HL-60 (cell line): ENCODE results near the gene ZNF185.

Source experiments
- GABPA ChIP-seq: IDR thresholded peaks from 2 replicates; pipeline ENCODE4 v1.6.1; 2012; ENCODE audit warnings: low read depth
- POLR2AphosphoS5 ChIP-seq: IDR thresholded peaks from 2 replicates; pipeline ENCODE4 v1.6.1; 2012; ENCODE audit warnings: low read depth
- TF ChIP-seq, protein P1 (sequence below): IDR thresholded peaks from one replicate; pipeline ENCODE4 v1.5.1; 2011; ENCODE audit warnings: low read length, control low read depth, inconsistent platforms; ENCODE audit not compliant: insufficient read depth
- TF ChIP-seq, protein P2 (sequence below): IDR thresholded peaks from 2 replicates; pipeline ENCODE4 v1.6.1; 2012; ENCODE audit warnings: low read depth; ENCODE audit not compliant: insufficient replicate concordance

DNA sequence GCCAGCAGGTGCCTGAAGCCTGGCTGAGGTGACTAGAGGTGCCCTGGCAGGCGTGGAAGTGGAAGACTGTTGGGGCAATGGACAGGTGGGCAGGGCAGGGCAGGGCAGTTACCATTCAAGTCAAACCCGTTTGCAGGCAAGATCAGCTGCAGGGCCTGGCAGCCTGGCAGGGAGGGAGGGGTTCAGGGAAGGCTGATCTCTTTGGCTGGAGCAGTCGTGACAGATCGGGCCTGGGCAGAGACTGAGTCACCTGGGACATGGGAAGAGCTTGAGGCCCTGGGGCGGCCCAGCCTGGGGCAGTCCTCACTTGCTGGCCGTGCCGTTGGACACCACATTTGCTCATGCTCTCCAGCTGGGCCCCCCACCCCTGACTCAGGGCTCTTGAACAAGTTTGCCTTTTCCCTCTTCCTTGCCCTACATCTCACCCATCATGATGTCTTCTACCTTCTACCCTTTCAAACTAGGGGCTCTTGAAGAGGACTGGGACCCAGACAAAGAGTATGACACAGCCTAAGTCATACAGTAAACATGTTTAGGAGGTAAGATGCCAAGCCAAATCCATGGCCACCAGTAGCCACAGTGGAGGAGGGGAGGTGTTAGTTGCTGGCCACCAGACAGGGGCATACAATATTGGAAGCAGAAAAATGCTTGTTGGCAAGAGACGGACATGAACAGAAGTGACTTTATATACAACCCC lies 2.0 kb upstream of the ZNF185 start:
- TF ChIP-seq, protein P1, sequence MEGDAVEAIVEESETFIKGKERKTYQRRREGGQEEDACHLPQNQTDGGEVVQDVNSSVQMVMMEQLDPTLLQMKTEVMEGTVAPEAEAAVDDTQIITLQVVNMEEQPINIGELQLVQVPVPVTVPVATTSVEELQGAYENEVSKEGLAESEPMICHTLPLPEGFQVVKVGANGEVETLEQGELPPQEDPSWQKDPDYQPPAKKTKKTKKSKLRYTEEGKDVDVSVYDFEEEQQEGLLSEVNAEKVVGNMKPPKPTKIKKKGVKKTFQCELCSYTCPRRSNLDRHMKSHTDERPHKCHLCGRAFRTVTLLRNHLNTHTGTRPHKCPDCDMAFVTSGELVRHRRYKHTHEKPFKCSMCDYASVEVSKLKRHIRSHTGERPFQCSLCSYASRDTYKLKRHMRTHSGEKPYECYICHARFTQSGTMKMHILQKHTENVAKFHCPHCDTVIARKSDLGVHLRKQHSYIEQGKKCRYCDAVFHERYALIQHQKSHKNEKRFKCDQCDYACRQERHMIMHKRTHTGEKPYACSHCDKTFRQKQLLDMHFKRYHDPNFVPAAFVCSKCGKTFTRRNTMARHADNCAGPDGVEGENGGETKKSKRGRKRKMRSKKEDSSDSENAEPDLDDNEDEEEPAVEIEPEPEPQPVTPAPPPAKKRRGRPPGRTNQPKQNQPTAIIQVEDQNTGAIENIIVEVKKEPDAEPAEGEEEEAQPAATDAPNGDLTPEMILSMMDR, result no peak
- TF ChIP-seq POLR2AphosphoS5 (no peak), GABPA (no peak)
- TF ChIP-seq, protein P2, sequence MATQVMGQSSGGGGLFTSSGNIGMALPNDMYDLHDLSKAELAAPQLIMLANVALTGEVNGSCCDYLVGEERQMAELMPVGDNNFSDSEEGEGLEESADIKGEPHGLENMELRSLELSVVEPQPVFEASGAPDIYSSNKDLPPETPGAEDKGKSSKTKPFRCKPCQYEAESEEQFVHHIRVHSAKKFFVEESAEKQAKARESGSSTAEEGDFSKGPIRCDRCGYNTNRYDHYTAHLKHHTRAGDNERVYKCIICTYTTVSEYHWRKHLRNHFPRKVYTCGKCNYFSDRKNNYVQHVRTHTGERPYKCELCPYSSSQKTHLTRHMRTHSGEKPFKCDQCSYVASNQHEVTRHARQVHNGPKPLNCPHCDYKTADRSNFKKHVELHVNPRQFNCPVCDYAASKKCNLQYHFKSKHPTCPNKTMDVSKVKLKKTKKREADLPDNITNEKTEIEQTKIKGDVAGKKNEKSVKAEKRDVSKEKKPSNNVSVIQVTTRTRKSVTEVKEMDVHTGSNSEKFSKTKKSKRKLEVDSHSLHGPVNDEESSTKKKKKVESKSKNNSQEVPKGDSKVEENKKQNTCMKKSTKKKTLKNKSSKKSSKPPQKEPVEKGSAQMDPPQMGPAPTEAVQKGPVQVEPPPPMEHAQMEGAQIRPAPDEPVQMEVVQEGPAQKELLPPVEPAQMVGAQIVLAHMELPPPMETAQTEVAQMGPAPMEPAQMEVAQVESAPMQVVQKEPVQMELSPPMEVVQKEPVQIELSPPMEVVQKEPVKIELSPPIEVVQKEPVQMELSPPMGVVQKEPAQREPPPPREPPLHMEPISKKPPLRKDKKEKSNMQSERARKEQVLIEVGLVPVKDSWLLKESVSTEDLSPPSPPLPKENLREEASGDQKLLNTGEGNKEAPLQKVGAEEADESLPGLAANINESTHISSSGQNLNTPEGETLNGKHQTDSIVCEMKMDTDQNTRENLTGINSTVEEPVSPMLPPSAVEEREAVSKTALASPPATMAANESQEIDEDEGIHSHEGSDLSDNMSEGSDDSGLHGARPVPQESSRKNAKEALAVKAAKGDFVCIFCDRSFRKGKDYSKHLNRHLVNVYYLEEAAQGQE, result no peak
